Thoracic aorta (tissue), 2 donors: ENCODE measurements around the gene OTOA. TPM values are rescaled to one million over a fixed set of nuclear protein-coding genes. Genes with fewer than 3 reads are reported as not detected.

ENCODE experiments used
- ATAC-seq: fragments of 150-250 bp; one replicate; pipeline ENCODE4 v1.8.0; 2017; ENCODE audit warnings: low read depth; ENCODE audit not compliant: insufficient number of reproducible peaks, low FRiP score
- DNase-seq: peaks from one replicate; pipeline ENCODE4 v3.0.0-alpha.2; 2020; ENCODE audit warnings: low spot score
- H3K27ac ChIP-seq, 2 donors: fragments of 200-600 bp; sonication (generic); 1 replicate in 1 of 2; 2 replicates in 1 of 2; pipeline ENCODE4 v1.5.1; 2016; ENCODE audit warnings: mild to moderate bottlenecking in 2 of 2, moderate library complexity in 2 of 2
- H3K27me3 ChIP-seq: fragments of 200-600 bp; sonication (generic); replicated peaks from 2 replicates; pipeline ENCODE4 v1.6.0; 2016; ENCODE audit warnings: mild to moderate bottlenecking; ENCODE audit not compliant: insufficient read depth
- H3K36me3 ChIP-seq: fragments of 200-600 bp; sonication (generic); one replicate; pipeline ENCODE4 v1.5.1; 2016
- H3K4me1 ChIP-seq, 2 donors: fragments of 200-600 bp; sonication (generic); 1 replicate in 1 of 2; 2 replicates in 1 of 2; pipeline versions ENCODE4 v1.5.1 to v1.6.0; 2016; ENCODE audit warnings: low read depth in 2 of 2, mild to moderate bottlenecking in 1 of 2; ENCODE audit not compliant: control insufficient read depth in 1 of 2
- H3K4me3 ChIP-seq: fragments of 200-600 bp; sonication (generic); 2 replicates; pipeline ENCODE4 v1.5.1; 2016; ENCODE audit warnings: mild to moderate bottlenecking
- H3K9me3 ChIP-seq: fragments of 200-600 bp; sonication (generic); 2 replicates; pipeline ENCODE4 v1.5.1; 2016
- total RNA-seq, 2 donors: library from RNA; depleted of rRNA; stranded (reverse); fragments of >200 nt; gene quantifications; one replicate each; pipeline versions ENCODE4 v1.1.0 to v1.2.3, GENCODE V29; 2016
- TF ChIP-seq, protein P1 (sequence below): fragments of 200-600 bp; sonication (generic); IDR thresholded peaks from one replicate; pipeline ENCODE4 v1.5.1; 2019; ENCODE audit warnings: antibody characterized with exemption

Gene OTOA
- total RNA-seq, 2 donors from 2014 or later = 0.21 TPM; not detected in 1

DNA sequence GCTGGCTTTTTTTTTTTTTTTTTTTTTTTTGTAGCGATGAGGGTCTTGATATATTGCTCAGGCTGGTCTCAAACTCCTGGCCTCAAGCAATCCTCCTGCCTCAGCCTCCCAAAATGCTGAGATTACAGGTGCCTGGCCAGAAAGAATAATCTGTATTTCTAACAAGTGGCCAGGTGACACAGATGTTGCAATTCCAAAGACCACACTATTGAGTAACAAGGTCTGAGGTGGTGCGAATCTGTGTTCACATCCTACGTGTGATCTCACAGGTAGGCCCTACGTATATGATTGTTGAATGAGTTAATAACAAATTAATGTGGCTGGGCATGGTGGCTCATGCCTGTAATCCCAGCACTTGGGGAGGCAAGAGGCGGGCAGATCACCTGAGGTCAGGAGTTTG, 33.3 kb downstream of the OTOA start:
- Histone ChIP-seq H3K27me3 (no peaks in the 10 kb centered on the region), H3K4me3 (no peak overlapping the region), H3K27ac (no peak overlapping the region), H3K4me1 (no peaks in the 10 kb centered on the region), H3K36me3 (no peaks in the 10 kb centered on the region), H3K9me3 (no peaks in the 10 kb centered on the region)
- no peak for DNase-seq
- ATAC-seq = no peak
- TF ChIP-seq, protein P1, sequence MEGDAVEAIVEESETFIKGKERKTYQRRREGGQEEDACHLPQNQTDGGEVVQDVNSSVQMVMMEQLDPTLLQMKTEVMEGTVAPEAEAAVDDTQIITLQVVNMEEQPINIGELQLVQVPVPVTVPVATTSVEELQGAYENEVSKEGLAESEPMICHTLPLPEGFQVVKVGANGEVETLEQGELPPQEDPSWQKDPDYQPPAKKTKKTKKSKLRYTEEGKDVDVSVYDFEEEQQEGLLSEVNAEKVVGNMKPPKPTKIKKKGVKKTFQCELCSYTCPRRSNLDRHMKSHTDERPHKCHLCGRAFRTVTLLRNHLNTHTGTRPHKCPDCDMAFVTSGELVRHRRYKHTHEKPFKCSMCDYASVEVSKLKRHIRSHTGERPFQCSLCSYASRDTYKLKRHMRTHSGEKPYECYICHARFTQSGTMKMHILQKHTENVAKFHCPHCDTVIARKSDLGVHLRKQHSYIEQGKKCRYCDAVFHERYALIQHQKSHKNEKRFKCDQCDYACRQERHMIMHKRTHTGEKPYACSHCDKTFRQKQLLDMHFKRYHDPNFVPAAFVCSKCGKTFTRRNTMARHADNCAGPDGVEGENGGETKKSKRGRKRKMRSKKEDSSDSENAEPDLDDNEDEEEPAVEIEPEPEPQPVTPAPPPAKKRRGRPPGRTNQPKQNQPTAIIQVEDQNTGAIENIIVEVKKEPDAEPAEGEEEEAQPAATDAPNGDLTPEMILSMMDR = no peak

DNA sequence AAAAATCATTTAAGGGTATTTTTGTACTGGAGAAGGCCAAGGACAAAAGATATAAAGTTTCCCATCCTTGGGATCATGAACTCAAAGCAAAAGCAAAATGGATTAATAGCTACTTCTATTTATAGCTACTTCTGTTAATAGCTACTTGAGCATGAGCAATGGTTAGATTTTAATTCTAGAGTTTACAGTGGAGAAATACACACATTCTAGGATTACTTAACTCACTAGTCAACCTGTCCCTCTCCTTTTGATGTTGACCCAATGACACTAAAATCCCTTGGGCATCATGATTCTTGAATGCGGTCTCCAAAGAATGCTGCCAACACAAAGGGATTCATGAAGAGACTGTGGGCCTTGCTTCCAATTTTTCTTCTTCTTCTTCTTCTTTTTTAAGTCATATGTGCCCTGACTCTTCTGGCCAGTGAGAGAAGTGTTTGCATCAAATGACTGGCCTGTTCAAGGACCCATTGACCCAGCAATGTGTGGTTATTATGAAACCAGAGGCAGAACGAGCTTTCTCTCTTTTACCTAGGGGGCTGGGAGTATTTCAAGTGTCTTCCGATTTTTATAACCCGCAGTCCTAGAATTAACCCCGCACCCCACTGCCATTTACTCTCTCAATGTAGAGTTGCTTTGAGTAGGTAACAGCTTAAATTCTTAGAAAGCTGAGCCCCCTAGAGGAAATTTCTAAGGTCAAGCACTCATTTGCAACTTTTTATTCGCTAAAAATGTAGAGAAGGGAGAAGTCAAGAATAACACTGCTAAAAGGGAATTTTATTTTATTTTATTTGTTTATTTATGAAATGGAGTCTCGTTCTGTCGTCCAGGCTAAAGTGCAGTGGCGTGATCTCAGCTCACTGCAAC, 34.6 kb downstream of the OTOA start:
- H3K4me3 ChIP-seq = no peak overlapping the region
- H3K9me3 ChIP-seq = no peaks in the 10 kb centered on the region
- DNase-seq = no peak
- no peaks in the 10 kb centered on the region for H3K27me3 ChIP-seq
- TF ChIP-seq, protein P1 = no peak
- H3K27ac ChIP-seq = no peak overlapping the region
- H3K4me1 ChIP-seq = no peaks in the 10 kb centered on the region
- H3K36me3 ChIP-seq = no peaks in the 10 kb centered on the region
- no peak for ATAC-seq

DNA sequence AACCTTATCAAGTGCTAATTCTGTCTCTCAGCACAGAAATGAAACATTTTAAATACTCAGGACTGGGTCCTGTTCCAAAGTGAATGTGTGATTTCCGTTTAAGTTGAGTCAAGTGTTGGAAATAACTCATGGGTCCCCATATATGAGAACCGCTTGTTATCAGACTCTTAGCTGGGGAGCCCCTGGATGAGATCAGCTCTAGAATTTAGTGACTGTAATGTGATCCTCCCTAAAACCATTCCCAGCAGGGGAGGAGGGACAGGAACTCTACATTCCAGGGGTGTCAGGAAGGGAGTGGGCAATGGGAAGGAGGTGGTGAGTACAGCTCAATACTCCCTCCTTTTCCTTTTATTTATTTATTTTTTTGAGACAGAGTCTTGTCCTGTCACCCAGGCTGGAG, 37.5 kb downstream of the OTOA start:
- Histone ChIP-seq H3K36me3 (no peaks in the 10 kb centered on the region), H3K4me3 (no peak overlapping the region), H3K4me1 (no peaks in the 10 kb centered on the region), H3K27ac (no peak overlapping the region), H3K9me3 (no peaks in the 10 kb centered on the region), H3K27me3 (no peaks in the 10 kb centered on the region)
- no peak for DNase-seq
- ATAC-seq = no peak
- TF ChIP-seq, protein P1 = no peak

DNA sequence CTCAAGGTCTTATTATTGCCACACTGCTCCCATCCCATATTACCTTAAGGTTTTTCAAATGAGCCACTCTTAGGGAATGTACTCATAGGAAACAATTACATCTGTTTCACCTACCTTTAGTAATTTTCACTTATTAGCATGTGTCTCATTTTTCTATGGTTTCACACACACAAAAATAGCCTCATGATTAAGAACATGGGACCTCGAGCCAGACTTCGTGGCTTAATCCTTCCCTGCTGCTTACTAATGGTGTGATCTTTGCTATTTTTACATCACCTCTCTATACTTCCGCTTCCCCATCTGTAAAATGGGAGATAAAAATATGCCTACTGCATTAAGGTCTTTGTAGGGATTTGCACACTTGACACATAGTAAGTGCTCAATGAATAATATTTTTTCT, 38.5 kb downstream of the OTOA start:
- Histone ChIP-seq H3K27ac (no peak overlapping the region), H3K4me1 (no peaks in the 10 kb centered on the region), H3K27me3 (no peaks in the 10 kb centered on the region), H3K36me3 (no peaks in the 10 kb centered on the region), H3K9me3 (no peaks in the 10 kb centered on the region), H3K4me3 (no peak overlapping the region)
- DNase-seq (no peak), ATAC-seq (no peak)
- TF ChIP-seq, protein P1 = no peak

DNA sequence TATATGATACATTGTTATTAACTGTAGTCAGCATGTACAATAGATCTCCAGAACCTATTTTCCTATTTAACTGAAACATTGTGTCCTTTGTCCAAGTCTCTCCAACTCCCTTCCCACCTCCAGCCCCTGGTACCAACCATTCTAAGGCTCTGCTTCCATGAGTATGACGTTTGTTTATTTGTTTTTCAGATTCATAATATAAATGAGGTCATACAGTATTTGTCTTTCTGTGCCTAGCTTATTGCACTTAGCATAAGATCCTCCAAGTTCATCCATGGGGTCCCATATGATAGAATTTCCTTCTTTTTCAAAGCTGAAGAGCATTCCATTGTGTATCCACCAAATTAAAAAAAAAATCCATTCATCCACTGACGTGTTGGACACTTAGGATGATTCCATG, 39.4 kb downstream of the OTOA start:
- no peaks in the 10 kb centered on the region for H3K4me1 ChIP-seq
- no peak for ATAC-seq
- no peaks in the 10 kb centered on the region for H3K9me3 ChIP-seq
- H3K27me3 ChIP-seq = no peaks in the 10 kb centered on the region
- no peak for DNase-seq
- TF ChIP-seq, protein P1 = no peak
- H3K4me3 ChIP-seq = no peak overlapping the region
- H3K36me3 ChIP-seq = no peaks in the 10 kb centered on the region
- H3K27ac ChIP-seq = no peak overlapping the region
